Uterus (tissue), 4 donors: ENCODE measurements around the gene JMJD4. TPM values are rescaled to one million over a fixed set of nuclear protein-coding genes. Genes with fewer than 3 reads are reported as not detected.
A peak's percentile ranks its signal among the peaks of the same experiment; 100 is the strongest.

Source experiments
- DNase-seq, 2 donors: peaks; one replicate each; pipeline ENCODE4 v3.0.0-alpha.2; 2019 to 2020
- H3K27ac ChIP-seq, 2 donors: fragments of 200-600 bp; sonication (generic); 1 replicate in 1 of 2; 2 replicates in 1 of 2; pipeline ENCODE4 v1.5.1; 2016 to 2018
- H3K27me3 ChIP-seq, 2 donors: fragments of 200-600 bp; sonication (generic); one replicate each; pipeline ENCODE4 v1.5.1; 2018 to 2019; ENCODE audit warnings: control low read depth in 1 of 2
- H3K36me3 ChIP-seq, 2 donors: fragments of 200-600 bp; sonication (generic); one replicate each; pipeline ENCODE4 v1.5.1; 2019; ENCODE audit warnings: control low read depth in 1 of 2
- H3K4me1 ChIP-seq, 2 donors: fragments of 200-600 bp; sonication (generic); one replicate each; pipeline ENCODE4 v1.5.1; 2018 to 2019; ENCODE audit warnings: control low read depth in 1 of 2
- H3K4me3 ChIP-seq, 2 donors: fragments of 200-600 bp; sonication (generic); 1 replicate in 1 of 2; 2 replicates in 1 of 2; pipeline ENCODE4 v1.5.1; 2018 to 2019; ENCODE audit warnings: mild to moderate bottlenecking in 1 of 2
- H3K9me3 ChIP-seq, 2 donors: fragments of 200-600 bp; sonication (generic); one replicate each; pipeline ENCODE4 v1.5.1; 2019; ENCODE audit warnings: control low read depth in 1 of 2
- CTCF ChIP-seq, 4 experiments: fragments of 200-600 bp in 2 of 4; fragments of 450-650 bp in 2 of 4; sonication (generic) in 2 of 4; IDR thresholded peaks; one replicate each; pipeline ENCODE4 v1.5.1; 2016 to 2019; ENCODE audit warnings: antibody characterized with exemption in 4 of 4, mild to moderate bottlenecking in 2 of 4, moderate library complexity in 1 of 4
- POLR2A ChIP-seq, 2 donors: fragments of 450-650 bp; IDR thresholded peaks; one replicate each; pipeline ENCODE4 v1.6.1; 2016; ENCODE audit warnings: antibody characterized with exemption in 2 of 2, mild to moderate bottlenecking in 1 of 2, moderate library complexity in 1 of 2
- intact Hi-C: fragments of 100-400 bp; cut with DNase I; formaldehyde crosslinking; loops from one replicate; pipeline ENCODE4 v1.15.1; 2023; ENCODE audit warnings: low total_unique reads
- total RNA-seq, 4 donors: library from RNA; depleted of rRNA in 3 of 4; stranded (reverse); fragments of >200 nt in 3 of 4; gene quantifications; one replicate each; pipeline versions ENCODE4 v1.1.0 to v1.2.4, GENCODE V29; 2014 to 2023
- donor health status: DM: yes; HTN: yes; CAD: no.

Gene JMJD4
- total RNA-seq, 4 donors from 2014 or later = 5.0 to 29.6 (median 15.7) TPM

DNA sequence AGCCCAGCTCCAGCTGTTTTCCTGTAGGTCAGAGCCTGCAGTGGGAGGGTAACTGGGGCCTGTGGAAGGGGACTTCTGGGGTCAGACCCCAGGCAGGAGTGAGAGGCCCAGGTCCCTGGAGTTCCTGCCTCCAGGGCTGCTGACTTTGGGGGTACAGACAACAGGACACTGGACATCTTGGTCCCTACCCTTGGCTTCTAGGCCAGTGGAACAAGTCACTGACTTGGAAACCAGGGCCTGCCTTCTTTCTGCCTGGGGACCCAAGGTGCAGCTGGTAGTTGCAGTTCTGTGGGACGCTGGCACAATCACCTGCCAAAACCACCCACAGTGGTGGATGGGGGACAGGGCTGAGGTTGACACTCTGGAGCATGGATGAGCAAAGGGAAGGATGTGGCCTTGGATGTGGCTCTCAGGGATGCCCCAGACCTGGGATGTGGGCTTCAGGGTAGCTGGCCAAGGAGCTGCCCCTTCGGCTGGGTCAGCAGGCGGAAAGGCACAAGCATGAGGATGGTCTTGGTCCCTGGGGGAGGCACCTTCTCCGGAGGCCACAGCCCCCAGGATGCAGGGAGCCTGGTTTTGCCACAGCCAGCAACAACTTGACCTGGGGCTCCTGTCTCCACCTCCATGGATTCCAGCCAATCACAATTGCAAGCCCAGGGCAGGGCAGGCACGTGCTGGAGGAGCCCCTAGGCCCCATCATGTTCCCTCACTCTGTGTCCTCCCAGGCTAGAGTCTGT is 5.8 kb downstream of the JMJD4 start:
- H3K27me3 ChIP-seq = no peaks in the 10 kb centered on the region
- H3K9me3 ChIP-seq = no peaks in the 10 kb centered on the region
- H3K27ac ChIP-seq = peak overlapping the region; percentile 66 to 84
- peak overlapping the region; percentile 52 to 56 for H3K4me3 ChIP-seq
- no peaks in the 10 kb centered on the region for H3K36me3 ChIP-seq
- H3K4me1 ChIP-seq = peaks cover 10 to 19% of the 10 kb centered on the region in 2 donors
- peak in 1 of 2 donors; percentile 21 for DNase-seq
- intact Hi-C loops = no loop called here
- TF ChIP-seq CTCF (IDR thresholded peaks at IDR 0.05) (no peak), POLR2A (IDR thresholded peaks at IDR 0.05) (no peak)

DNA sequence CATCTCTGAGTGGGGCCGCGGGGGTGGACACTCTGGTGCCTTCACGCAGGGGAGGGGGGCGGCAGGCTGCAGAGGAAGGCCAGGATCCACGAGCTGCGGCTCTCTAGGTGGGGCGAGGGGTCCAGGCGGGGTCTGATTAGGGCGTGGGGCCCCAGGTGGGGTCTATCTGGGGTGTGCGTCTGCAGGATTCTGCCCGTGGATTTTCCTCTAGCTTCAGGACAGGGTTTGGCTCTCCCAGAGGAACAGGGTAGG is 6.3 kb downstream of the JMJD4 start:
- no peaks in the 10 kb centered on the region for H3K36me3 ChIP-seq
- no peaks in the 10 kb centered on the region for H3K9me3 ChIP-seq
- H3K4me3 ChIP-seq = peak overlapping the region; percentile 52 to 56
- H3K4me1 ChIP-seq = peaks cover 10 to 16% of the 10 kb centered on the region in 2 donors
- peak overlapping the region; percentile 66 to 84 for H3K27ac ChIP-seq
- DNase-seq = no peak
- H3K27me3 ChIP-seq = no peaks in the 10 kb centered on the region
- intact Hi-C loops = no loop called here
- TF ChIP-seq POLR2A (IDR thresholded peaks at IDR 0.05) = no peak
- no peak for TF ChIP-seq CTCF (IDR thresholded peaks at IDR 0.05)

DNA sequence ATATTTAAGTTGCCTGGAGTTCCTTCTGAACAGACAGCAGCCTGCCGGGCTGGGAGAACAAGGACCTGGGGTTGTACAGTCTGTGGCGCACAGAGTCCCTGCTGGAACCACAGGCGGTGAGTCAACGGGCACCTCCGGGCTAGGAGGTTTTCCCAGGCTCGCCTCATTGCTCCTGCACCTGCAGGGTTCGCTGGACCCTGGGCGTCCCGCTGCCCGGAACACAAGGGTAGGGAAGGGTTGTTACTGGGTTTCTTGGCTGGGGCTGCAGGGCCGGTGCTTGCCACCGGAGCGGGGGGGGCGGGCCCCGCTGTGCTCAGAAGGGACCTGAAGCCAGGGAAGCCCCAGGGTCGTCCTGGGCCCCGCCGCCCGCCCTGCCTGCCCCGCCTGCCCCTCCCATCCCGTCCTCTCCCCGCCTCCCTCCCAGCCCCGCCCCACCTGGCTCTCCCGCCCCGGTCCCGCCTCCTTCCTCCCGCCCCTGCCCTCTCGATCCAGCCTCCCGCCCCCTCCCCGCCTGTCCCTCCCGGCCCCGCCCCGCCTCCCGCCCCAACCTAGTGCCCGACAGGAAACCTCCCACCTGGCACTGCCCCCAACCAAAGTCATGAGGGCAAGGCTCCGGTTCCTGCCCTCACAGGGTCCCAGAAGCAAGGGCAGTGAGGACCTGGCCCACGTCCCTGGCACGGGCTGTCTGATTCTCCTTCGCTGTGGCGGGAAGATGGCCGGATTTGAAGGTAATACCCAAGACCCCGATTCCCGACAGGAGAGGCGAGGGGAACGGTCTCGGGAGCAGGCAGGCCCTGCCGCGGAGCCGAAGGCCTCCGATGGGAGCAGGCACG is 6.8 kb downstream of the JMJD4 start:
- Histone ChIP-seq H3K9me3 (no peaks in the 10 kb centered on the region), H3K4me1 (peaks cover 10 to 14% of the 10 kb centered on the region in 2 donors), H3K4me3 (peak overlapping the region; percentile 52 to 56), H3K27me3 (no peaks in the 10 kb centered on the region), H3K36me3 (no peaks in the 10 kb centered on the region), H3K27ac (peak overlapping the region; percentile 66 to 84)
- TF ChIP-seq CTCF (IDR thresholded peaks at IDR 0.05) = peak in 2 of 4 experiments; percentile 6
- no peak for TF ChIP-seq POLR2A (IDR thresholded peaks at IDR 0.05)
- DNase-seq = peak; percentile 73 to 85
- intact Hi-C loops = no loop called here

- H3K4me1 ChIP-seq = peaks cover 10 to 14% of the 10 kb centered on the region in 2 donors
- no peaks in the 10 kb centered on the region for H3K36me3 ChIP-seq
- no peak for DNase-seq
- intact Hi-C loops = no loop called here
- H3K9me3 ChIP-seq = no peaks in the 10 kb centered on the region
- H3K4me3 ChIP-seq = no peak overlapping the region
- H3K27ac ChIP-seq = no peak overlapping the region
- H3K27me3 ChIP-seq = no peaks in the 10 kb centered on the region
- TF ChIP-seq CTCF (IDR thresholded peaks at IDR 0.05) (no peak), POLR2A (IDR thresholded peaks at IDR 0.05) (no peak)
These were observed 8.0 kb downstream of the JMJD4 start for GRCh38 chr1:227726924-227727599.

GRCh38 chr1:227726318-227726717 is 8.8 kb downstream of the JMJD4 start:
- no peaks in the 10 kb centered on the region for H3K9me3 ChIP-seq
- H3K27me3 ChIP-seq = no peaks in the 10 kb centered on the region
- no peak overlapping the region for H3K27ac ChIP-seq
- H3K4me3 ChIP-seq = no peak overlapping the region
- peaks cover 10 to 14% of the 10 kb centered on the region in 2 donors for H3K4me1 ChIP-seq
- no peak for DNase-seq
- no peak for TF ChIP-seq POLR2A (IDR thresholded peaks at IDR 0.05)
- TF ChIP-seq CTCF (IDR thresholded peaks at IDR 0.05) = no peak
- H3K36me3 ChIP-seq = no peaks in the 10 kb centered on the region
- intact Hi-C loops = no loop called here
